ENCODE measurements around the gene TCAIM.
"Not testable (repeated sequence)": the region's sequence is repeated elsewhere in the genome, so short reads cannot be mapped to it uniquely, and the experiment has no call there.

The TCAIM gene

DNA sequence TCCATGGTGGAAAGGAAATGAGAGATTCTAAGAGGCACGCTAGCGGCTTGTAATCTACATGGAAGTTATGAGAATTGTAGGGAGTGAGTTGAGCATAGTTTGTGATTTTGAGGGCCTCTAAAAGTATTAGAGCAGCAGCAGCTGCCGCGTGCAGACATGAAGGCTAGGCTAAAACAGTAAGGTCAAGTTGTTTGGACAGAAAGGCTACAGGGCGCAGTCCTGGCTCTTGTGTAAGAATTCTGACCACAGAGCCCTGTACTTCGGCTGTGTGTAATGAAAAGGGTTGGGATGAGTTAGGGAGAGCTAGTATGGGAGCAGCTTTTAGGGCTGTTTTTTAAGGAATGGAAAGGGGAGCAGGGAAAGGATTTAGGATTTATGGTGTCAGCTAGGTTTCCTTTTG lies 8.0 kb downstream of the TCAIM start:
- not testable (repeated sequence) for DNase-seq (ENCODE audit: low spot score)

DNA sequence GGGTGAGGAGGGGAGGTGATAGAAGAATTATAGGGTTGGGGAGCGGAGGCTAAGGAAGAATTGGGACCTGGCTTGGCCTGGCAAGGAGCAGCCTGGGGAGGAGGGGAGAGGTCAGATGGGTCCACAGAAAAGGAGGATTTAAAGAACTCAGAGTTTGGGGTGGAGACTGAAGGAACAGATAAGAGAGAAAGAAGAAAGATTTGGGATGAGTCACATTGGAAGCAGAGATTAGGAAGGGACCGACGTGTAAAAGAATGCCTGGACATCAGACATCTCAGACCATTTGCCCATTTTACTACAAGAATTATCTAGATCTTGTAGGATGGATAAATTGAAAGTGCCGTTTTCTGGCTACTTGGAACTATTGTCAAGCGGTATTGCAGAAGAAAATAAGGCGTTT lies 10.4 kb downstream of the TCAIM start:
- DNase-seq (ENCODE audit: low spot score): no peak

DNA sequence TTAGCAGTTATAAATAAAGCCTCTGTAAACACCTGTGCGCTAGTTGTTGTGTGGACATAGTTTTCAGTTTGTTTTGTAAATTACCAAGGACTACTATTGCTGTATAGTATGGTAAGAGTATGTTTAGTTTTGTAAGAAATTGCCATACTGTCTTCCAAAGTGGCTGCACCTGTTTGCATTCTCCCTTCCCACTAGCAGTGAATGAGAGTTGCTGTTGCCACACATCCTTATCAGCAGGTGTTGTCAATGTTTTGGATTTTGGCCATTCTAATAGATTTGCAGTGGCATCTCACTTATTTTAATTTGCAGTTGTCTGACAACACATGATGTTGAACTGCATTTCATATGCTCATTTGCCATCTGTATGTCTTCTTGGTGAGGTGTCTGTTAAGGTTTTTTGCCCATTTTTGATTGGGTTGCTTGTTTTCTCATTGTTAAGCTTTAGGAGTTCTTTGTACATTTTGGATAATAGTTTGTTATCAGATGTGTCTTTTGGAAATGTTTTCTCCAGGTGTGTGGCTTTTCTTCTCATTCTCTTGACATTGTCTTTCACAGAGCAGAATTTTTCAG lies 14.9 kb downstream of the TCAIM start:
- DNase-seq (ENCODE audit: low spot score): no peak

DNA sequence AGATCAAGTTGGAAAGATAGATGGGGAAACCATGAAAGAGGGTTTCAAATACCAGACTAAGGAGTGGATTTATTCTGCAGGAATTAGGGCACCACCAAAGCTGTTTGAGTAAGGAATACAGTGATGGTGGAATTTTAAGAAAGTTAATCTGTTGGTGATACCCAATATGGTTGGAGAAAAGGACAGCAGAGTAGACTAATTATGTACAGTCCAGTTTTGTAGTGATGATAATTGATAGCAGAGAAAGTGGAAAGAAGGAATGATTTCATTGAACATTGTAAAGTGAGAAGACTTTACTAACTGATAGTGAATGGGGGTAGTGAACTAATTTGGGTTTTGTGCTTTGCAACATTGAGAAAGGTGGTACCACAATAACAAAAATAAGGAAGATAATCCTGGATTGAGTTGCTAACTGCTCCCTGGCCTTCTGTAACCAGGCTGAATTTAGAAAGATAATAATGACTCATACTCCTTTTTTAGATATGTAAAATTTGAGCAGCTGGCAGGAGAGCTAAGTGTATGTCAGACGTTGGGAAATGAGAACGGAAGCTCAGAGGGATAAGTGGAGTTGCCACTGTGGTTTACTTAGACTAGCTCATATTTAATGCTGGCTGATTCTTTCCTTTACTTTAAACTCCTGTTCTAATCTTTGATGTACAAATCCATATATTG lies 16.9 kb downstream of the TCAIM start:
- no peak for DNase-seq (ENCODE audit: low spot score)

DNA sequence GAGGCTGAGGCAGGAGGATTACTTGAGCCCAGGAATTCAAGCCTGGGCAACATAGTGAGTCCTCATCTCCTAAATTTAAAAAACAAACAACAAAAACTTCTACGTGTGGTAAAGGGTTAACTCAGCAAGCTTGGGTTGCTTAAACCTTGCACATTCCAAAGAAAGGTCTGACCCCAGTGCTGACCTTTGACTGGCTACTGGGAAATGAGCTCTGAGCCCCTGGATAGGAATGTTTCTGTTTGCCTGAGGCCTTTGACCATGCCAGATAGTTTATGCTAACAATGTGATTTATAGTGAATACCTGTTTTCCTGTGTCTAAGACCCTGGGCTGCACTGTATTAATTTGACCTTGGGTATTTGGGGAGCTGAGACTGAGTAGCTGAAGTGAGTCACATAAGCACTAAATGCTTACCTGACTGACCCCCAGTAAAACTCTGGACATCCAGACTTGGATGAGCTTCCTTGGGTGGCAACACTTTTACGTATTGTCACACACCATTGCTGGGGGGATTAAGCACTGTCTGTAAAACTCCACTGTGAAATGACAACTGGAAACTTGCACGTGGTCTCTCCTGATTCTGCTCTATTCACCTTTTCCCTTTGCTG lies 20.7 kb downstream of the TCAIM start:
- DNase-seq (ENCODE audit: low spot score): no peak

DNA sequence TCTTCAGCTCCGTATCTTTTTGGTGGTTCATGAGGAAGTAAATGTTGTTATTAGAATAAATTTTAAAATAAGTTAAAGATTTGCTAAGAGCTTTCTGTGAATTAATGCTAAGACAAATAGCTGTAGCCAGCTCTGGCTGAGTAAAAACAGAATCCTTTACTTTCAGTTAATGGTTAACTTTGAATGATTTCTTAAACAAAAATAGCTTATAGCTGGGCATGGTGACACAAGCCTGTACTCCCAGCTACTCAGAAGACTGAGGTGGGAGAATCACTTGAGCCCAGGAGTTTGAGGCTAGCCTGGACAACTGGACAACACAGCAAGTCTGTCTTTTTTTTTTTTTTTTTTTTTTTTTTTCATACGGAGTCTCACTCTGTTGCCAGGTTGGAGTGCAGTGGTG lies 25.0 kb downstream of the TCAIM start:
- no peak for DNase-seq (ENCODE audit: low spot score)

DNA sequence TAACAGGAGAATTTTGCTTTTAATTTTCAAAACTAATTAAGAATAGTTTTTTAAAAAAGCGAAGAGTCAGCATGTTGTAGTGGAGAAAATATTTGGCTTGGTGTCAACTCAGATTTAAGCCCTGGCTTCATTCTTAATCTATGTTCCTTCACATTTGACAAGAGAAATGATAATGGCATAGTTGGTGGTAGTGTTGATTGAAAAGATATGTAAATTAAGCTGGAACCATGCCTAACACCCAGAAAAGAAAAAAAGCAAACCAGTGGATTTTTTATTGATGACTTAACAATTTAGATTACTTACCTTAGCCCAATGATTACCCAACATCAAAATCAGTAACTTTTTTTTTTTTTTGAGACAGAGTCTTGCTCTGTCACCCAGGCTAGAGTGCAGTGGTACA lies 27.4 kb downstream of the TCAIM start:
- DNase-seq (ENCODE audit: low spot score): no peak

DNA sequence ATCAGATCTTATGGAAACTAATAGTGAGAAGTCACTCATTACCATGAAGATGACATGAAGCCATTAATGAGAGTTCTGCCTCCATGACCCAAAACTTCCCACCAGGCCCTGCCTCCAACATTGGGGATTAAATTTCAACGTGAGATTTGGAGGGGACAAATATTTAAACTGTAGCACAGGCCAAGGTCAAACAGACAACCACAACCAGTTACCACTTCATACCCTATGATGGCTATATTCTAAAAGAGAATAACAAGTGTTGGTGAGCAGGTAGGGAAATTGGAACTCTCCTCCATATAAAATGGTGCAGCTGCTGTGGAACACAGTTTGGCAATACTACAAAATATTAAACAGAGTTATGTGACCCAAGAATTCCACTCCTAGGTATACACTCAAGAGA lies 36.9 kb downstream of the TCAIM start:
- no peak for DNase-seq (ENCODE audit: low spot score)

DNA sequence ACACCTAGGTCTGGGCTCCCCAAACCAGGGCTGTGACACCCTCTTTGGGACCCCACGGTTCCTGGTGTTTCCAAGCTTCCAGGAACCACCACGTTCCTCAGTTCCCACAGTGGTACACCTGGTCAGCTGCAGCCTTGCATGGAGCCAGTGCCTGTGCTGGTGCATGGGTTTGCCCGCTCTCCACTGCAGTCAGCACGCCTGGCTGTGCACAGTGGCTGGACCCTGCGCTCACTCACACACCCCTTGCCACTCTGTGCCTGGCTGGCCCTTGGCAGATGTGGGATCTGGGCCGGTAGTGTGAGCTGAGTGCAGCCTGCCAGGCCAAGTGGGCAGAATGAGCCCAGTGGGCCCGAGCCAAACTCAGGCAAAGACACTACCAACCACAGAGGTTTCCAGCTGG lies 48.8 kb downstream of the TCAIM start:
- no peak for DNase-seq (ENCODE audit: low spot score)

DNA sequence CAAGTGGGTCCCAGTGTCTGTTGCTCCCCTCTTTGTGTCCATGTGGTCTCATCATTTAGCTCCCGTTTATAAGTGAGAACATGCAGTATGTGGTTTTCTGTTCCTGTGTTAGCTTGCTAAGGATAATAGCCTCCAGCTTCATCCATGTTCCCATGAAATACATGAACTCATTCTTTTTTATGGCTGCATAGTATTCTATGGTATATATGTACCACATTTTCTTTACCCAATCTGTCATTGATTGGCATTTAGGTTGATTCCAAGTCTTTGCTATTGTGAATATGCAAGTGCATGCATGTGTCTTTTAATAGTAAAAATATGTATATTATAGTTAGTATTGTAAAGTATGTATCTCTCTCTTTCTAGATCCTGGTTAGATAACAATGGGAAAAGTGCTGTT lies 53.9 kb downstream of the TCAIM start:
- no peak for DNase-seq (ENCODE audit: low spot score)

DNA sequence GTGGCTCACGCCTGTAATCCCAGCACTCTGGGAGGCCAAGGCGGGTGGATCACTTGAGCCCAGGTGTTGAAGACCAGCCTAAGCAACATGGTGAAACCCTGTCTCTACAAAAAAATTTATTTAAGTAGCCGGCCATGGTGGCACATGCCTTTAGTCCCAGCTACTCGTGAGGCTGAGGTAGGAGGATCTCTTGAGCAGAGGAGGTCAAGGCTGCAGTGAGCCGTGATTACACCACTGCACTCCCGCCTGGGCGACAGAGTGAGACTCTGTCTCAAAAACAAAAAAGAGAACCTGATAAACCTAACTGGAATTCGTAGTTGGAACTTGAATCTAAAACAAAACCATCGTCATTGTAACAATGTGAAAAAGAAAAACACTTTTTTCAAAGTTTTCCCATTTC lies 57.1 kb downstream of the TCAIM start:
- no peak for DNase-seq (ENCODE audit: low spot score)

DNA sequence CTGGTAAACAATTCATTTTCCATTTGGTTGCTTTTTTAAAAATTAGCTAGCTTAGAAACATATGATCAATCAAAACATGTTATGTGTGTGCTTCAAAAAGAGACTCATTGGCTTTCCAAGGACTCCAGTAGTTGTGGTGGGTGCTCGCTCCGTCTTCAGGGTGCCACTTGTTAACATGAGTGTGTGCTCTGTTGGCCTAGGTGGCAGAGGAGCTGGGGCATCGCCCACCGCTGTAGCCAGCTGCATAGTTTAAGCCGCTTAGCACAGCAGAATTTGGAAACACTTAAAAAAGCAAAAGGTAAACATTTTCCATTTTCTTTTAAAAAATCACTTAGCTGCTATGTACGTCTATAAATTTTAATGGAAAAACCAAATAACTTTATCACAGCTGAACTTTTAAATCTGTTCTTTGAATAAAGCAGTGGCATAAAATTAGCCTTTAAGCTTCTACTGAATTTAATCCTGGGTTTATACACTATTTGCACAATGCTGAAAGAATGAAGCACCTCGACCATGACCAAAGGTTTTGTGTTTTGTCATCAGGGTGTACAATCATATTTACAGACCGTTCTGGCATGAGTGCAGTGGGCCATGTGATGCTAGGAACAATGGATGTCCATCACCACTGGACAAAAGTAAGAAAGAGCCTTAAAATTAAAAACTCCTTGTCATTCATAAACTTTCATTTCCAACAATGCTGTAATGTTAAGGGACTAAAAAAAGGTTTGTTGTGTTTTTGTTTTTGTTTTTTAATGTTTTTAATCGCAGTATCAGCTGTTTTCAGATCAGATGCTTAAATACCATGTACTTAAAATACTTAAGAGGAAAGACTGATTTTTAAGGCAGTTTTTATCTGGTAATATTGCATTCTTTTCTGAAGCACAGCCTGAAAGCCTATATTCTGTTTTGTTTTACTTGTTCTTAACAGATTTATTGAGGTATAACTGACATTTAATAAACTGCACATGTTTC lies 57.9 kb downstream of the TCAIM start:
- no peak for DNase-seq (ENCODE audit: low spot score)

DNA sequence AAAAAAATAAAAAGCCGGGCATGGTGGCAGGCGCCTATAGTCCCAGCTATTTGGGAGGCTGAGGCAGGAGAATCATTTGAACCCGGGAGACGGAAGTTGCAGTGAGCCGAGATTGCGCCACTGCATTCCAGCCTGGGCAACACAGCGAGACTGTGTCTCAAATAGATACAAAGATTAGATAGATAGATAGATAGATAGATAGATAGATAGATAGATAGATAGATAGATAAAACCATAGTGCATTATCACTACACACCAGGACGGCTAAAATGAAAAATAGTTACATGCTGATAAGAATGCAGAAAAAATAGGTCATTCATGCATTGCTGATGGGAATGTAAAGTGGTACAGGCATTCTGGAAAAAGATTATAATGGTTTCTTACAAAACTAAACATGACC lies 59.7 kb downstream of the TCAIM start:
- DNase-seq (ENCODE audit: low spot score): not testable (repeated sequence)

DNA sequence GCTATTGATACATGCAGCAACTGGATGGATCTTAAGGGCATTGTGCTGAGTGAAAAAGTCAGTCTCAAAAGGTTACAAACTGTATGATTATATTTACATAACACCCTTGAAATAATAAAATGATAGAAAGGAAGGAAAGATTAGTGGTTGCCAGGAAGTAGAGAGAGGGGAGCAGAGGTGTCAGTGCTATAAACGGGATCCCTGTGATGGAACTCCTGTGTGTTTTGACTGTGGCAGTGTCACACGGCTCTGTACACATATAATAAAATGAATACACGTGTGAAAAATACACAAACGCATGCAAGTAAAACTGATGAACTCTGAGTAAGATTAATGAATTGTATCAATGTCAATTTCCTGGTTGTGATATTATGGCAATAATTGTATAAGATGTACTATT lies 60.3 kb downstream of the TCAIM start:
- no peak for DNase-seq (ENCODE audit: low spot score)

DNA sequence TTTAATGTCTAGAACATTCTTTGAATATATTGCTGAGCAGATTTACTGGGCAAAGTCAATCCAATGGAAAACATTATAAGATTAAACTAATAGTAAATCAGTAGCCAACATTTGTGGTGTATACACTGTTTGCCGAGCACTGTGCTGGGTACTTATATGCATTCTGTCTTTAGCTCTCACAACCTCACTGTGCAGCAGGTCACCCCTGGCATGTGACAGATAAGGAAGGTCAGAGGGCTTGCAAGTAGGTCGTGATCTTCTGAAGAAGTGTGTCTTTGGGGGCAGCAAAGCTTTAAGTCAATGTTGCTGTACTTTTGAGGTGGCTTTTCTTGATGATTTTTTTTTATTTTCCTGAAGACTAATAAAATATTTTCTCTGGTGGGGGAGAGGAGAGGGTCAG lies 62.2 kb downstream of the TCAIM start:
- no peak for DNase-seq (ENCODE audit: low spot score)

DNA sequence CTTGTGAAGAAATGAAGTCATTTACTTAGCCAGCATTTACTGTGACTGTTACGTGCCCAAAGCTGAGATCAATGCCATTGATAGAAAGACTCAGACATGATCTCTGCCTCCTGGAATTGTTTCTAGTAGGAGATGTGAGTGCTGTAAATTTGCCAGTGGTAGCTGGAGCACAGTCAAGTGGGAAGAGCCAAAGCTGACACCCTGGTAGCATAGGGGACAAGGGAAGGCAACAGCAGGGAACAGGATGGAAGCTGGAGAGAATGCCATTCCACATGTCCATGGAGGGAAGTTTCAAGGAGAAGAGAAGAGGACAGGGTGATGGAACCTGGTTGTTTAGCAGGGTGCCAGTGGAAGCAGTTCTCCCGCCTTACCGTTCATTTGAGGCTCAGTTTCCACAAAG lies 64.0 kb downstream of the TCAIM start:
- no peak for DNase-seq (ENCODE audit: low spot score)

DNA sequence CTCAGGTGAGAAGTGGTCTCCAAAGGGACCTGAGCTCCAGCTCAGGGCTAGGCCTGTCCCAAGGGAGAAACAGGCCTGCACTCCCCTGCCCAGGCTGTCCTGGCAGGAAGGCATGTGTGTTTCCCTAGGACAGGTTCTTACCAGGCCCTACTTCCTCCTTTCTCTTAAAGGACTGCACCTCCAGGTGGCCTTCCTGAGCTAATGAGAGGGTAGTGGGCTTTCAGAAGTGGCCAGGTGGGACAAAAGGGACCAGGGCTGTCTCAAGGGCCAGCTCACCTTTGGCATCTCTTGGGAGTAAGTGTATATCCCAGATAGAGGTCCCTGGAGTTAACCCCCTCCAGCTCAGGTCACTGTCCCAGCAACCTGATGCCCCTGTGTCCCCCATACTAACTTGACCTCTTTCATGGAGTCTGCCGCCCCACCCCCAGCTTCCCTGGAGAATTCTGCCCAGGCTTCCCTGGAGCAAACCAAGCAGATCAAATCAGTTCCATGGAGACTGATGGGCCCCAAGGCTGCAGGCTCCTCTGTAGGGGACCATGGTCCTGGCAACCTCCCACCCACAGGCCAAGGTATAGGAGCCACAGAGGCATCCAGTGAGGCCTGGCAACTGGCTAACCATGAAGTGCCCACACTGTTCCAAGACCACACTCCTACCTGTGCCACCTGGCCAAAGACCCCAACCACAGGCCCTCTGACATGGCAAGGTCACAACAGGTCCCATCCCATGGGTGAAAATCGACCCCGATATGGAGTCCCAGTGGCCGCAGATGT lies 71.3 kb downstream of the TCAIM start:
- DNase-seq (ENCODE audit: low spot score): no peak

DNA sequence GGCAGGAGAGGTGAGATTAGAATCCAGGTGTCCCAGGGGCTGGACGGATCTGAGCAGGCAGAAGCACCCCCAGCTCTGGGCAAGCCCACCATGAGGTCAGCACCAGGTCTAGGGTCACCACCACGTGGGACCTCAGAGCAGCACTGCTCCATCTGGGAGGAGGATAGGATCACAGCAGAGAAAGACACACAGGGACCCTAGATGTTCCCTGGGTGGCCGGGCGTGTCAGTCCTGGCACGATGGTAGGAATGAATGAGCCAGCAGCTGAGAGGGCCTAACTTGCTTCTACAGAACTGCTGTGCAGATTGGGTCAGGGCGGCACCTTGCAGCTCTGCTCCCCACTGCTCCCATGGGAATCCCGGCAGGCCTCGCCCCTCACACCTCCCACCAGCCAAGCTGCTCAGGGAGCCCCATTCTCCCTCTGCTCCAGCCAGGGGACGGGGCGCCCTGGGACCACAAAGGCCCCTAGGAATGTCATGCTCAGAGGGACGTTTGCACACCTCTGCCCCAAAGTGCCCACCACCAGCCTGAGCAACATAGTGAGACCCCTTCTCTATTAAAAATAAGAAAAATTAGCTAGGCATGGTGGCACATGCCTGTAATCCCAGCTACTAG lies 72.6 kb downstream of the TCAIM start:
- no peak for DNase-seq (ENCODE audit: low spot score)

DNA sequence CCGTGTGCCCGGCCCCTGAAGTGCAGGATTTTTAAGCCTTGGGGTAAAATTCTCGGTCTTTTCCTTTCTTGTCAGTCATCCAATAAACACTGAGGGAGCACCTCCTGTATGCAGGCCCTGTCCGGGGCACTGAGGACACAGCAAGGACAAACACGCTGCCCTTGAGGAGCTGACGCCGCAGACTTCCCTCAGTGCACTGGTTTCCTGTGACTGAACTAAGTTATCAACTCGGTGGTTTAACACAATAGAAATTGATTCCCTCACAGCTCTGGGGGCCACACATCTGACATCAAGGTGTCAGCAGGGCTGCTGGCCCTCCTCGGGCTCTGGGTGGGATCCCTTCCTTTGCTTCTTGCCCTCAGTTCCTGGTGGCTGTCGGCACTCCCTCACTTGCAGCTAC lies 73.8 kb downstream of the TCAIM start:
- DNase-seq (ENCODE audit: low spot score): no peak

DNA sequence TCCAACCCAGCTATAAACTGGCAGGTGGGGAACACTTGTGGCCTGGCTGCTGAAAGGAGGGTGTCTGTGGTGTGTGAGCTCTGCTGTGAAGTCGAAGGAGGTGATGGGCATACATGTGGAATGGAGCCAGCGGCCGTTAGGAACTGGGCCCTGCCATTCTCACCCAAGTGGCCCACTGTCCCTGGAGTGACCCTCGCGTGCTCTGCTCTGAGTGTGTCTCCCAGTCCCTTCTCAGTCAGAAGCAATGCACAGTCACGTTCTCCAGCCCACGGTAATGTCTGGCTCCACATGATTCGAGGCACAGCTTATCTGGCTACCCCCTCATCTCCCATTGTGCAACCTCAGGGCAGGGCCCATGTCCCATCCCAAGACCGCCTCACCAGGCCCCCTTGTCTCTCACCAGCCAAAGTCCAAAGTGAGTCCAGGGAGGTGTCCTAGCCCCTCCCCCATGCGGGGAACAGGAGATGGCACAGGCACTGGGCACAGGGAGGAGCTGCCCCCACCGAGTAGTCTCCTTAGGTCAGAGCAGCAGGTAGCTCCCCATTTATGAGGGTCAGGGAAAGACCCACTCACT lies 76.0 kb downstream of the TCAIM start:
- no peak for DNase-seq (ENCODE audit: low spot score)

DNA sequence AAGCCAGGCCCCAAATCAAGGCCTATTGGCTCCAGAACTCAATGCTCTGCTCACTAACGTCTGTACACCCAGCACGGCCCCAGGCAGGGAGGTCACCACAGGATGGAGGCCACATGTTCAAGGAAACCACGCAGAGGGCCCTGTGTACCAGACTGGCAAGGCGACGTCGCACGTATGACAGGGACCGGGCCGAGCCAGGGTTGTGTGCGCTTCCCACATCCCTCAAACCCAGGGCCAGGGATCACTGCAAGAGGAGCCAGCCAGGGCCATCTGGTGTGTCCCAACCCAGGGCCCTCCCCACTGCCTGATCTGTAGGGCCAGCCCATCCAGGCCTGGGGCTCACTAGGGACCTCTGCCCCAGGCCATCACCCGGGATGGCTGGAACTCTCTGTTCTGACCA lies 76.9 kb downstream of the TCAIM start:
- no peak for DNase-seq (ENCODE audit: low spot score)

Data from hematopoietic multipotent progenitor cell treated with erythropoietin and hydrocortisone succinate and interleukin-3 and kit ligand, for 17 days (in vitro differentiated cells).